Left colon (tissue), 2 donors: Measurements from ENCODE around the gene SPATA3. TPM values are rescaled to one million over a fixed set of nuclear protein-coding genes. Genes with fewer than 3 reads are reported as not detected.
A peak's percentile ranks its signal among the peaks of the same experiment; 100 is the strongest.
"Not testable (repeated sequence)": the region's sequence is repeated elsewhere in the genome, so short reads cannot be mapped to it uniquely, and the experiment has no call there.

ENCODE experiments used
- ATAC-seq: fragments of 200-7000 bp; cut with Tn5 transposase; one replicate; pipeline ENCODE4 v1.9.1; 2020; ENCODE audit warnings: mild to moderate bottlenecking, moderate library complexity
- DNase-seq, 2 donors: peaks; one replicate each; pipeline ENCODE4 v3.0.0-alpha.2; 2020
- intact Hi-C, 2 donors: fragments of 100-400 bp; cut with DNase I in 1 of 2; cut with micrococcal nuclease in 1 of 2; formaldehyde crosslinking; loops; one replicate each; pipeline versions ENCODE4 v1.11.2 to v1.14.0; 2022; cut with DNase I, micrococcal nuclease
- total RNA-seq, 2 donors: library from RNA; stranded (reverse); fragmentation: NEBNext Ultra II Directional; extraction: Animal tissue kit (Norgen Biotek cat#: 25700); gene quantifications; one replicate each; pipeline ENCODE4 v1.2.1, GENCODE V29; 2021
- donor health status: DM: no; HTN: no; CAD: no.
- donor health status: DM: yes; HTN: yes; CAD: no.

Gene SPATA3
- total RNA-seq, 2 donors from 2014 or later: not detected

- ATAC-seq (no peak), DNase-seq (no peak)
- intact Hi-C loops: no loop called here
Measured at GRCh38 chr2:231011526-231011925, 15.6 kb downstream of the SPATA3 start.

GRCh38 chr2:231012463-231012862 lies 16.5 kb downstream of the SPATA3 start:
- intact Hi-C loops: no loop called here
- no peak for DNase-seq

GRCh38 chr2:231013820-231014219 lies 17.9 kb downstream of the SPATA3 start:
- ATAC-seq (no peak), DNase-seq (no peak)
- intact Hi-C loops: no loop called here

More at GRCh38 chr2:231012463-231012862, 16.5 kb downstream of the SPATA3 start:
- ATAC-seq: no peak

- intact Hi-C loops: no loop called here
- no peak for ATAC-seq
- DNase-seq: no peak
Measured at GRCh38 chr2:231015478-231015877, 19.6 kb downstream of the SPATA3 start.

- intact Hi-C loops: no loop called here
- DNase-seq (no peak), ATAC-seq (no peak)
Measured at GRCh38 chr2:231015926-231016325, 20.0 kb downstream of the SPATA3 start.

GRCh38 chr2:231016566-231017230 lies 20.8 kb downstream of the SPATA3 start:
- ATAC-seq (no peak), DNase-seq (no peak)
- intact Hi-C loops: no loop called here

GRCh38 chr2:231017231-231017598 lies 21.3 kb downstream of the SPATA3 start:
- DNase-seq: no peak
- intact Hi-C loops: no loop called here
- no peak for ATAC-seq

GRCh38 chr2:231018184-231018583 lies 22.3 kb downstream of the SPATA3 start:
- intact Hi-C loops: no loop called here
- ATAC-seq: no peak

GRCh38 chr2:231025059-231025458 lies 29.1 kb downstream of the SPATA3 start:
- DNase-seq, intact Hi-C loops, ATAC-seq: not testable (repeated sequence)

More at GRCh38 chr2:231018184-231018583, 22.3 kb downstream of the SPATA3 start:
- no peak for DNase-seq

GRCh38 chr2:231028889-231029288 lies 33.0 kb downstream of the SPATA3 start:
- DNase-seq (no peak), ATAC-seq (no peak)
- intact Hi-C loops: no loop called here

- DNase-seq: no peak
- intact Hi-C loops: no loop called here
- no peak for ATAC-seq
Measured at GRCh38 chr2:231029563-231029962, 33.6 kb downstream of the SPATA3 start.

GRCh38 chr2:231030725-231031124 lies 34.8 kb downstream of the SPATA3 start:
- intact Hi-C loops: no loop called here
- DNase-seq (no peak), ATAC-seq (no peak)

- intact Hi-C loops: no loop called here
- ATAC-seq (no peak), DNase-seq (no peak)
Measured at GRCh38 chr2:231032575-231033140, 36.7 kb downstream of the SPATA3 start.

GRCh38 chr2:231033147-231034132 lies 37.5 kb downstream of the SPATA3 start:
- ATAC-seq (peak; percentile 0), DNase-seq (no peak)
- intact Hi-C loops: no loop called here

GRCh38 chr2:231034291-231034882 lies 38.5 kb downstream of the SPATA3 start:
- intact Hi-C loops: no loop called here
- DNase-seq: peak in 1 of 2 donors; percentile 40
- peak; percentile 67 for ATAC-seq

GRCh38 chr2:231036131-231036530 lies 40.2 kb downstream of the SPATA3 start:
- ATAC-seq: no peak
- intact Hi-C loops: no loop called here
- no peak for DNase-seq

- DNase-seq (no peak), ATAC-seq (no peak)
- intact Hi-C loops: no loop called here
Measured at GRCh38 chr2:231036578-231037106, 40.7 kb downstream of the SPATA3 start.

GRCh38 chr2:231037202-231037730 lies 41.3 kb downstream of the SPATA3 start, which contains the start of gene C2orf72:
TSS of gene C2orf72 (plus strand) at chr2:231037523. CDS start at chr2:231037566, 43 bp downstream.
- ATAC-seq (peak; percentile 56), DNase-seq (peak in 1 of 2 donors; percentile 46)
- intact Hi-C loops: no loop called here
